Liver (tissue), 9 donors: ENCODE measurements around the gene RPS6KA3. TPM values are rescaled to one million over a fixed set of nuclear protein-coding genes. Genes with fewer than 3 reads are reported as not detected.
A peak's percentile ranks its signal among the peaks of the same experiment; 100 is the strongest.

Source experiments
- DNase-seq: peaks from one replicate; pipeline ENCODE4 v3.0.0-alpha.2; 2017; ENCODE audit warnings: low spot score
- H3K27ac ChIP-seq, 2 donors: one replicate each; pipeline ENCODE4 v1.7.0; 2013; ENCODE audit warnings: inconsistent platforms in 2 of 2, low read length in 2 of 2, control low read depth in 1 of 2, low read depth in 1 of 2, mild to moderate bottlenecking in 1 of 2
- H3K27me3 ChIP-seq, 4 donors: one replicate each; pipeline versions ENCODE4 v1.6.1 to v1.7.0; 2013; ENCODE audit warnings: low read length in 3 of 4, inconsistent platforms in 1 of 4, mild to moderate bottlenecking in 1 of 4, moderate library complexity in 1 of 4; ENCODE audit not compliant: control insufficient read depth in 4 of 4, insufficient read depth in 4 of 4
- H3K36me3 ChIP-seq, 4 donors: one replicate each; pipeline versions ENCODE4 v1.6.1 to v1.7.0; 2013; ENCODE audit warnings: low read length in 3 of 4, mild to moderate bottlenecking in 3 of 4, low read depth in 1 of 4, moderate library complexity in 1 of 4; ENCODE audit not compliant: control insufficient read depth in 4 of 4, insufficient read depth in 3 of 4
- H3K4me1 ChIP-seq, 4 donors: one replicate each; pipeline versions ENCODE4 v1.6.1 to v1.7.0; 2013; ENCODE audit warnings: low read length in 3 of 4, mild to moderate bottlenecking in 3 of 4, moderate library complexity in 1 of 4; ENCODE audit not compliant: control insufficient read depth in 4 of 4, insufficient read depth in 4 of 4
- H3K4me3 ChIP-seq, 3 donors: one replicate each; pipeline versions ENCODE4 v1.6.1 to v1.7.0; 2013; ENCODE audit warnings: low read length in 3 of 3, control low read depth in 1 of 3, low read depth in 1 of 3, mild to moderate bottlenecking in 1 of 3
- H3K9ac ChIP-seq, 2 donors: one replicate each; pipeline ENCODE4 v1.7.0; 2013; ENCODE audit warnings: low read length in 2 of 2, mild to moderate bottlenecking in 2 of 2, moderate library complexity in 2 of 2, control low read depth in 1 of 2, low read depth in 1 of 2
- H3K9me3 ChIP-seq, 4 donors: one replicate each; pipeline versions ENCODE4 v1.6.1 to v1.7.0; 2013; ENCODE audit warnings: low read length in 3 of 4; ENCODE audit not compliant: control insufficient read depth in 4 of 4
- ATF3 ChIP-seq: IDR thresholded peaks from 2 replicates; pipeline ENCODE4 v1.6.1; 2016; ENCODE audit warnings: antibody characterized with exemption
- EGR1 ChIP-seq, 2 donors: IDR thresholded peaks; 2 replicates each; pipeline ENCODE4 v1.6.1; 2016 to 2018; ENCODE audit warnings: antibody characterized with exemption in 2 of 2, low read depth in 2 of 2
- FOXA1 ChIP-seq: IDR thresholded peaks from 2 replicates; pipeline ENCODE4 v1.6.1; 2016; ENCODE audit warnings: antibody characterized with exemption
- FOXA2 ChIP-seq: IDR thresholded peaks from 2 replicates; pipeline ENCODE4 v1.6.1; 2016; ENCODE audit warnings: antibody characterized with exemption
- GABPA ChIP-seq, 2 donors: IDR thresholded peaks in 1 of 2; conservative IDR thresholded peaks in 1 of 2; 2 replicates each; pipeline ENCODE4 v1.6.1; 2016; ENCODE audit warnings: antibody characterized with exemption in 2 of 2, mild to moderate bottlenecking in 1 of 2, moderate library complexity in 1 of 2
- HNF4A ChIP-seq, 2 donors: conservative IDR thresholded peaks; 2 replicates each; pipeline ENCODE4 v1.6.1; 2016; ENCODE audit warnings: antibody characterized with exemption in 2 of 2, mild to moderate bottlenecking in 2 of 2
- HNF4G ChIP-seq: IDR thresholded peaks from 2 replicates; pipeline ENCODE4 v1.6.1; 2016; ENCODE audit warnings: antibody characterized with exemption
- JUND ChIP-seq, 2 donors: IDR thresholded peaks; 2 replicates each; pipeline ENCODE4 v1.6.1; 2016; ENCODE audit warnings: antibody characterized with exemption in 2 of 2
- NR2F2 ChIP-seq: IDR thresholded peaks from 2 replicates; pipeline ENCODE4 v1.6.1; 2016; ENCODE audit warnings: antibody characterized with exemption
- RAD21 ChIP-seq, 2 donors: IDR thresholded peaks; 2 replicates each; pipeline ENCODE4 v1.6.1; 2016; ENCODE audit warnings: antibody characterized with exemption in 2 of 2, mild to moderate bottlenecking in 2 of 2
- RXRA ChIP-seq, 2 donors: IDR thresholded peaks; 2 replicates each; pipeline ENCODE4 v1.6.1; 2017 to 2018; ENCODE audit warnings: antibody characterized with exemption in 2 of 2, mild to moderate bottlenecking in 1 of 2
- SP1 ChIP-seq: IDR thresholded peaks from 2 replicates; pipeline ENCODE4 v1.6.1; 2018; ENCODE audit warnings: antibody characterized with exemption, mild to moderate bottlenecking
- TAF1 ChIP-seq: conservative IDR thresholded peaks from 2 replicates; pipeline ENCODE4 v1.6.1; 2016; ENCODE audit warnings: antibody characterized with exemption, mild to moderate bottlenecking
- YY1 ChIP-seq: IDR thresholded peaks from 2 replicates; pipeline ENCODE4 v1.6.1; 2016; ENCODE audit warnings: antibody characterized with exemption, mild to moderate bottlenecking
- WGBS: extraction: QIAGEN DNeasy Blood & Tissue Kit; methylation state at CpG from one replicate; pipeline ENCODE4 v1.1.7; 2013; 5-methylcytosine and 5-hydroxymethylcytosine counted together
- polyA plus RNA-seq, 2 donors: library from polyadenylated mRNA; stranded (reverse) in 1 of 2; unstranded in 1 of 2; fragments of 200-250 nt in 1 of 2; fragments of >200 nt in 1 of 2; fragmentation: Nextera tagmentation in 1 of 2; extraction: Ambion mirVana in 1 of 2; gene quantifications; one replicate each; pipeline versions ENCODE4 v1.2.1 to v1.2.3, GENCODE V29; 2013 to 2015
- total RNA-seq, 2 donors: library from RNA; depleted of rRNA; stranded (reverse); fragments of >200 nt; gene quantifications; one replicate each; pipeline ENCODE4 v1.2.3, GENCODE V29; 2014
- TF ChIP-seq, protein P1 (sequence below): fragments of 150-350 bp; IDR thresholded peaks from 2 replicates; pipeline ENCODE4 v1.5.1; 2017; ENCODE audit warnings: improper control_type of control experiment, low read depth, low read length; ENCODE audit not compliant: missing input control
- TF ChIP-seq, protein P2 (sequence below): IDR thresholded peaks from 2 replicates; pipeline ENCODE4 v1.6.1; 2016; ENCODE audit warnings: antibody characterized with exemption
- TF ChIP-seq, protein P3 (sequence below): IDR thresholded peaks from 2 replicates; pipeline ENCODE4 v1.6.1; 2016; ENCODE audit warnings: antibody characterized with exemption
- TF ChIP-seq, protein P4 (sequence below): IDR thresholded peaks from 2 replicates; pipeline ENCODE4 v1.6.1; 2016; ENCODE audit warnings: antibody characterized with exemption, mild to moderate bottlenecking
- donor health status: healthy.
- donor health status: healthy.
- donor health status: healthy.
- donor health status: healthy.
- donor health status: healthy.

The RPS6KA3 gene
- total and polyA plus RNA-seq, 4 donors, result 11.1 to 69.7 (median 38.8) TPM

- H3K9me3 ChIP-seq, result no peaks in the 10 kb centered on the region
- no peaks in the 10 kb centered on the region for H3K27me3 ChIP-seq
- DNase-seq, result no peak
- no peak overlapping the region for H3K9ac ChIP-seq
- H3K27ac ChIP-seq, result peak overlapping the region; percentile 56 to 65
- H3K4me3 ChIP-seq, result no peak overlapping the region
- TF ChIP-seq FOXA2 (no peak), RAD21 (IDR thresholded peaks at IDR 0.05) (peak in 1 of 2 donors; percentile 8), FOXA1 (no peak), YY1 (peak; percentile 44), TAF1 (no peak), RXRA (IDR thresholded peaks at IDR 0.05) (peak; percentile 70 to 78), HNF4A (conservative IDR thresholded peaks at IDR 0.05) (peak; percentile 77 to 85), HNF4G (no peak), JUND (IDR thresholded peaks at IDR 0.05) (peak in 1 of 2 donors; percentile 33), SP1 (peak; percentile 51), NR2F2 (no peak), EGR1 (IDR thresholded peaks at IDR 0.05; ENCODE audit: low read depth in 2 of 2) (no peak), ATF3 (no peak), GABPA (IDR thresholded peaks at IDR 0.05 in 1 of 2, conservative IDR thresholded peaks at IDR 0.05 in 1 of 2) (no peak)
- TF ChIP-seq, protein P1, sequence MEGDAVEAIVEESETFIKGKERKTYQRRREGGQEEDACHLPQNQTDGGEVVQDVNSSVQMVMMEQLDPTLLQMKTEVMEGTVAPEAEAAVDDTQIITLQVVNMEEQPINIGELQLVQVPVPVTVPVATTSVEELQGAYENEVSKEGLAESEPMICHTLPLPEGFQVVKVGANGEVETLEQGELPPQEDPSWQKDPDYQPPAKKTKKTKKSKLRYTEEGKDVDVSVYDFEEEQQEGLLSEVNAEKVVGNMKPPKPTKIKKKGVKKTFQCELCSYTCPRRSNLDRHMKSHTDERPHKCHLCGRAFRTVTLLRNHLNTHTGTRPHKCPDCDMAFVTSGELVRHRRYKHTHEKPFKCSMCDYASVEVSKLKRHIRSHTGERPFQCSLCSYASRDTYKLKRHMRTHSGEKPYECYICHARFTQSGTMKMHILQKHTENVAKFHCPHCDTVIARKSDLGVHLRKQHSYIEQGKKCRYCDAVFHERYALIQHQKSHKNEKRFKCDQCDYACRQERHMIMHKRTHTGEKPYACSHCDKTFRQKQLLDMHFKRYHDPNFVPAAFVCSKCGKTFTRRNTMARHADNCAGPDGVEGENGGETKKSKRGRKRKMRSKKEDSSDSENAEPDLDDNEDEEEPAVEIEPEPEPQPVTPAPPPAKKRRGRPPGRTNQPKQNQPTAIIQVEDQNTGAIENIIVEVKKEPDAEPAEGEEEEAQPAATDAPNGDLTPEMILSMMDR, result no peak
- TF ChIP-seq, protein P2, sequence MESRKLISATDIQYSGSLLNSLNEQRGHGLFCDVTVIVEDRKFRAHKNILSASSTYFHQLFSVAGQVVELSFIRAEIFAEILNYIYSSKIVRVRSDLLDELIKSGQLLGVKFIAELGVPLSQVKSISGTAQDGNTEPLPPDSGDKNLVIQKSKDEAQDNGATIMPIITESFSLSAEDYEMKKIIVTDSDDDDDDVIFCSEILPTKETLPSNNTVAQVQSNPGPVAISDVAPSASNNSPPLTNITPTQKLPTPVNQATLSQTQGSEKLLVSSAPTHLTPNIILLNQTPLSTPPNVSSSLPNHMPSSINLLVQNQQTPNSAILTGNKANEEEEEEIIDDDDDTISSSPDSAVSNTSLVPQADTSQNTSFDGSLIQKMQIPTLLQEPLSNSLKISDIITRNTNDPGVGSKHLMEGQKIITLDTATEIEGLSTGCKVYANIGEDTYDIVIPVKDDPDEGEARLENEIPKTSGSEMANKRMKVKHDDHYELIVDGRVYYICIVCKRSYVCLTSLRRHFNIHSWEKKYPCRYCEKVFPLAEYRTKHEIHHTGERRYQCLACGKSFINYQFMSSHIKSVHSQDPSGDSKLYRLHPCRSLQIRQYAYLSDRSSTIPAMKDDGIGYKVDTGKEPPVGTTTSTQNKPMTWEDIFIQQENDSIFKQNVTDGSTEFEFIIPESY, result no peak
- TF ChIP-seq, protein P3, sequence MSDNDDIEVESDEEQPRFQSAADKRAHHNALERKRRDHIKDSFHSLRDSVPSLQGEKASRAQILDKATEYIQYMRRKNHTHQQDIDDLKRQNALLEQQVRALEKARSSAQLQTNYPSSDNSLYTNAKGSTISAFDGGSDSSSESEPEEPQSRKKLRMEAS, result no peak
- TF ChIP-seq, protein P4, sequence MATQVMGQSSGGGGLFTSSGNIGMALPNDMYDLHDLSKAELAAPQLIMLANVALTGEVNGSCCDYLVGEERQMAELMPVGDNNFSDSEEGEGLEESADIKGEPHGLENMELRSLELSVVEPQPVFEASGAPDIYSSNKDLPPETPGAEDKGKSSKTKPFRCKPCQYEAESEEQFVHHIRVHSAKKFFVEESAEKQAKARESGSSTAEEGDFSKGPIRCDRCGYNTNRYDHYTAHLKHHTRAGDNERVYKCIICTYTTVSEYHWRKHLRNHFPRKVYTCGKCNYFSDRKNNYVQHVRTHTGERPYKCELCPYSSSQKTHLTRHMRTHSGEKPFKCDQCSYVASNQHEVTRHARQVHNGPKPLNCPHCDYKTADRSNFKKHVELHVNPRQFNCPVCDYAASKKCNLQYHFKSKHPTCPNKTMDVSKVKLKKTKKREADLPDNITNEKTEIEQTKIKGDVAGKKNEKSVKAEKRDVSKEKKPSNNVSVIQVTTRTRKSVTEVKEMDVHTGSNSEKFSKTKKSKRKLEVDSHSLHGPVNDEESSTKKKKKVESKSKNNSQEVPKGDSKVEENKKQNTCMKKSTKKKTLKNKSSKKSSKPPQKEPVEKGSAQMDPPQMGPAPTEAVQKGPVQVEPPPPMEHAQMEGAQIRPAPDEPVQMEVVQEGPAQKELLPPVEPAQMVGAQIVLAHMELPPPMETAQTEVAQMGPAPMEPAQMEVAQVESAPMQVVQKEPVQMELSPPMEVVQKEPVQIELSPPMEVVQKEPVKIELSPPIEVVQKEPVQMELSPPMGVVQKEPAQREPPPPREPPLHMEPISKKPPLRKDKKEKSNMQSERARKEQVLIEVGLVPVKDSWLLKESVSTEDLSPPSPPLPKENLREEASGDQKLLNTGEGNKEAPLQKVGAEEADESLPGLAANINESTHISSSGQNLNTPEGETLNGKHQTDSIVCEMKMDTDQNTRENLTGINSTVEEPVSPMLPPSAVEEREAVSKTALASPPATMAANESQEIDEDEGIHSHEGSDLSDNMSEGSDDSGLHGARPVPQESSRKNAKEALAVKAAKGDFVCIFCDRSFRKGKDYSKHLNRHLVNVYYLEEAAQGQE, result no peak
- 36% methylated on average over 4 of the region's 4 CpGs for WGBS
- H3K4me1 ChIP-seq, result peaks cover 6 to 26% (median 8%) of the 10 kb centered on the region in 4 donors
- H3K36me3 ChIP-seq, result peaks cover 0 to 3% (median 1%) of the 10 kb centered on the region in 4 donors
These were observed 55.4 kb downstream of the RPS6KA3 start for GRCh38 chrX:20211261-20211786.
